NCI-H345 (cell line): Measurements from ENCODE around the gene SPSB1.

ENCODE experiments used
- DNase-seq: peaks from one replicate; lab custom pipeline; 2025; lab: John Stamatoyannopoulos, UW

Gene SPSB1

DNA sequence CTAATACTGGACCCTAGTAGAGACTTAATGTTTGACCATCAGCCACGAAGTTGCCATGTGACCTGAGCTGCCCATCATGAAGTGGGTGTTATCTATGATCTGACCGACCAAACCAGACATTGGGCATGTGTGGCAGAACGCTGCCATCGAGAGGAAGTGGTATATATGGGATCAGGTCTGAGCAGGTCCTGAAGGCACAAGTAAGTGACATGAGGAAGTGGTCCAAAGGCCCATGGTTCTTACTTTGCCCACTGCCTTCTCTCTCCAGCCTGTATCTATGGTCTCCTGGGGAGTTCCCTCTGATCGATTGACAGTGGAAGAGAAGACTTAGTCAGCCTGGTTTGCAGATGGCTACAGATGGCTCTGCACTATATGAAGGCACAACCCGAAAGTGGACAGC lies 7.9 kb downstream of the SPSB1 start:
- DNase-seq: no peak

- no peak for DNase-seq
Measured at GRCh38 chr1:9302745-9303524, 10.2 kb downstream of the SPSB1 start.

GRCh38 chr1:9303916-9304315 lies 11.2 kb downstream of the SPSB1 start:
- DNase-seq: no peak

DNA sequence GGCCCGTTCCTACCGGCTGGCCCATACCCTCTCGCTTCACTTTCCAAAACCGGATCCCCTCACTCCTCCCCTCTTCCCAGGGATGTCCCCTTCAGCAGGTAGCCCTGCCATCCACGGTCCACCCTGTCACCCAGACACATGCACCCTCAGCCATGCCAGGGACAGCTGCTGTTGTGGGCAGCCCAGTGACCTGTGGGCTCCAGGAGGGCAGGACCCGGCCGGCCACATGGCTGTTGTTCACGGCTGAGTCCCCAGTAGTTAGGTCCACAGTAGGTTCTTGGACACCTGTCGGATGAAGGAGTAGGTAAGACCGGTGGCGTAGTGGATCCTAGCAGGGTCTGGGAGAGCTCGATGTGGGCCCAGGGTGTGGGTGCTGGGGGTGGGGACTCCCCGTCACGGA lies 12.5 kb downstream of the SPSB1 start:
- no peak for DNase-seq

DNA sequence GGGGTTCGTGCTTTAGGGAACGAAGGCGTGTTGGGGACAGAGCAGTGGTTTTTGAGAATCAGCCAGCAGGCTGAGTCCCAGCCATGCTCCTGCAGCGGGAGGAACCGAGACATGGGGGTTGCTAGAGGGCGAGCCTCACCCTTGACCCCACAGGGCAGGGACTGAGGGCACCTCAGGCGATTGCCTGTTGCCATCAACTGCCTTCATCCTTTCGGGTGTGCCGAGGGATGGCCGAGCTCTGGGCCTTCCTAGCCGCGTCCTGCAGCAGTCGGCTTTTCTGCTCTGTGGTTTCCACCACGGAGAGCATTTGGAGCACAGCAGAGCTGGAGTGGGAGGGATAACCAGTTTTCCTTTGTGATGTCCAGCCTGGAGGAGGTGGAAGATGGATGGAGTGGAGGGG lies 13.3 kb downstream of the SPSB1 start:
- DNase-seq: no peak

GRCh38 chr1:9307303-9307702 lies 14.6 kb downstream of the SPSB1 start:
- no peak for DNase-seq

DNA sequence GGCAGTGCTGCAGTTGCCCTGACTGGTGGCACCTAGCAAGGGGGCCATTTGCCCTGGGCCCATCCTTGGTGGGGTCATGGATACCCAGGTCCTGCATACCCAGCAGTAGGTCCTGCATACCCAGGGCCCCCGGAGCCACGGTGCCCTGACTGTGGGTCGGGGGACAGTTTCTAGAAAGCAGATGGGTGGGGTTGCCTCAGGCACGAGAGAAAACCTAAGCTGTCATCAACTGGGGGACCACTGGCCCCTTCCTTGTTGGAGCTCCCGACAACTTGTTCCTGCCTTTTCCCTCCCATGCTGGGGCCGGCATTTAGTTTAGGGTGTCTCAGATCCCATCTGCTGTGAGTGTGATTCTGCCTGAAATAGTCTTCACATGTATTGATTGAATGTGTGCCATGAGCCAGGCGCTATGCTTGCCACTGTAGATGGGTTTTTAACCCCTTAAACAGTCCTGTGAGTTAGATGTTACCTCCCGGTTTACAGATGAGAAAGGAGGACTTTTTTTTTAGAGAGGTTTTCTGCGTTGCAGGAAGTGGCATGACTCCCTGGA lies 15.6 kb downstream of the SPSB1 start:
- DNase-seq: no peak

GRCh38 chr1:9309080-9309479 lies 16.4 kb downstream of the SPSB1 start:
- DNase-seq: no peak

- no peak for DNase-seq
Measured at GRCh38 chr1:9309991-9310390, 17.3 kb downstream of the SPSB1 start.

DNA sequence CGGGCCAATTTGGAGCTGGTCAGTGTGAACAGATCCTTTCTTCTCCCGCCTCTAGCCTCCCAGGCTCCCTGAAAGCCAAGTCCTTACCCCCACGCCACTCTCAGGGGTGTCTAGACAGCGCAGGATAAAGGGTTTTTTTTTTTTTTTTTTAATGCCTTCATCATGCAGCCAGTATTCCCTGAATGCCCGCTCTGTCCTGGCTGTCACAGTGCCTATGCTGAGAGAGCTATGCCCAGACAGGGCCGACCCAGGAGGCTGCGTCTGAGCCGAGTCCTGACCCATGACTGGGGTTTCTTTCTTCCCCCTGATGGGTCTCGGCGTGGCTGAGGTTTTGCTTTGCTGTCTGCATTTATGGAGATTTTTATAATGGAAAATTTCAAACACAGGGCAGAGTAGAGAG lies 18.3 kb downstream of the SPSB1 start:
- DNase-seq: no peak

DNA sequence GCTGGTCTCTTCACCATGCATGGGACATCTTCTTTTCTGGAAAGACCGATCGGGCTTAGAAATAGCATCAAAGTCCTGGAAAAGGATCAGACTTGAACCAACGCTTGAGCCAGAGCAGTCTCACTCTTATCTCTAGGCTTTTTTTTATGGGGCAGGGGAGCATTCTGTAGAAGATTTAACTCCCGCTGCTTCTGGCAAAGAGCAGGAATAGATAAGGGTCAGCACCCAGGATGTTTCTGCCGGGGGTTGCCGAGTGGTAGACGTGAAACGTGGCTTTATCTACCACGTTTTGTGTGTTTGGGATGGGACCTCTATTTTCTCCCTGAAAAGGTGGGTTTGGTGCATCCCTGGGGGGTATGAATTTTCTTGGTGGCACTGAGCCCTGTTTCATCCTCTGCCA lies 18.8 kb downstream of the SPSB1 start:
- no peak for DNase-seq

- no peak for DNase-seq
Measured at GRCh38 chr1:9312168-9312720, 19.6 kb downstream of the SPSB1 start.

DNA sequence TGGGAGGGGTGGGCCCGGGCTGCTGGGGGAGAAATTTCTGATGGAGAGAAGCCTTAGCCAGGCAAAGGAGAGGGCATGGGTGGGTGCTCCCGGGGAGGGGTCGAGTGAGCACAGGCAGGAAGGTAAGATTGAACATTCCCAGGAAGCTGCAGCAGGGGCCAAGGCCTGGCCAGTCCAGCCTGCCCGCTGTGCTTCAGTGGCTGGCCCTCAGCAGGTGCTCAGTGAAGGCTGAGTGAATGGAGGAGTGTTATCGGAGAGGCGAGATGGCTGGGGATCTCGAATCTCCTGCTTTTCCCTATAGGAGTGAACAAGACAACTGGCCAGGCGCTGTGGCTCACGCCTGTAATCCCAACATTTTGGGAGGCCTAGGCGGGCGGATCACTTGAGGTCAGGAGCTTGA lies 20.9 kb downstream of the SPSB1 start:
- DNase-seq: no peak

GRCh38 chr1:9314111-9314510 lies 21.4 kb downstream of the SPSB1 start:
- no peak for DNase-seq

DNA sequence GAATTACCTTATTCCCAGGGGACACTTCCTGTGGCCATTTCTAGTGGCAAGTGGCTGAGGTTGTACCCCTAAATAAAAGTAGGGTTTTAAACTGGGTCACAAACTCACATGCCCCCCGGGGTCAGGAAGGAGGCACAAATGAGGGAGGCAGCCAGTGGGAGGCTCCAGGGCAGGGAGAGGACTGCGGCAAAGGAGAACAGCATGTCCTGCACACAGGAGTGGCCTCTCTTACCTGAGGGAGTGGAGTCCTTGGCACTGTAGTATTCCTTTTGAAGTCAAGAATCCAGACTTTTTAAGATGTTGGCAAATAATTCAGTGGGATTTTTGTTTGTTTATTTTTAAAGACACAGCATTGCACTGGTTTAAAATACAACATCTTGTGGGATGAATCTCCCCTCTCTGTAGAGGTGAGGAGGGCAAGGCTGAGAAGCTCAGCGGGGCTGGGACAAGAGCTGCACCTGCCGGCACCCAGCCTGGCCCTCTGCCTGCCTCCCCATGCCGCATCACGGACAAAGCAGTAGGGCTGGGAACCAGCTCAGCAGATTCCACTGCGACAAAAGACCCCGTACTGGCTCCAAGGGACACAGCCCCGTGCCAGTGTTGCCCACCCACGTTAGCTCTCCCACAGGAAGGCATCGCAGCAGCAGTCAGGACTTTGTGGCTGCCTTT lies 22.2 kb downstream of the SPSB1 start:
- DNase-seq: no peak

- DNase-seq: no peak
Measured at GRCh38 chr1:9315411-9316079, 22.9 kb downstream of the SPSB1 start.

GRCh38 chr1:9316080-9316444 lies 23.4 kb downstream of the SPSB1 start:
- no peak for DNase-seq

DNA sequence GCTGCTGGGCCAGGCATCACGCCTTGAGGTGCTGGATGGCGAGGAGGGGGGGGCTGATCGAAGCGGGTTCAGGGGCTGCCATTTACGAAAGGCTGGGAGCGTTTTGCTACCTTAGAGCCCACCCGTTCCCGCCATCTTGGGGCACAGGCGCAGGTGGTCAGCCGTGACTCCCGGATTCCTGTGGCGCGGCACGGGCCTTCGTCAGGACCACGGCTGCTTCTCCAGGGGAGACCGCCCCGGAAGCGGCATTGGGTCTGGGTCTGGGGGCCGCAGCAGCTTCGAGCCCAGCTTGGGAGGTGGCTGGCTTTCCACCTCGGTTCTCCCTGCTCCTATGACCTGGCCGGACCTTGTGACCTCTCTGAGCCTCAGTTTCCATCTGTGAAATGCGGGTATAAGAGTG lies 23.8 kb downstream of the SPSB1 start:
- DNase-seq: no peak

DNA sequence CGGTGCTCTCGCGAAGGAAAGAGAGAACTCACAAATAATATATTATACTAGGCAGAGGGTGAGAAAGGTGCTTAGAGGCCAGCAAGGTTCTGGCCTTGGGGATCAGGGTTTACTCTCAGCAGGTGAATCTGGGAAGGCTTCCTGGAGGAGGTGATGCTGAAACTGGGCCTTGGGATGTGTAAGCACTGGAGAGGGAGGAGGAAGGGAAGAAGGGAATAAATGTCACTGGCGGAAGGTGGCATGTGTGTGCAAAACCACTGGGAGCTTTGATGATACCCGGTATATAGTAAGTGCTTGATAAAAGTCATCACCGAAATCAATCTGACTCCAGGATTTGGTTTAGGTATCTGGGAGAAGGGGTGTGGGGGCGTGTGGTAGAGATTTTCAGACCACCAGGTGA lies 24.4 kb downstream of the SPSB1 start:
- DNase-seq: no peak

DNA sequence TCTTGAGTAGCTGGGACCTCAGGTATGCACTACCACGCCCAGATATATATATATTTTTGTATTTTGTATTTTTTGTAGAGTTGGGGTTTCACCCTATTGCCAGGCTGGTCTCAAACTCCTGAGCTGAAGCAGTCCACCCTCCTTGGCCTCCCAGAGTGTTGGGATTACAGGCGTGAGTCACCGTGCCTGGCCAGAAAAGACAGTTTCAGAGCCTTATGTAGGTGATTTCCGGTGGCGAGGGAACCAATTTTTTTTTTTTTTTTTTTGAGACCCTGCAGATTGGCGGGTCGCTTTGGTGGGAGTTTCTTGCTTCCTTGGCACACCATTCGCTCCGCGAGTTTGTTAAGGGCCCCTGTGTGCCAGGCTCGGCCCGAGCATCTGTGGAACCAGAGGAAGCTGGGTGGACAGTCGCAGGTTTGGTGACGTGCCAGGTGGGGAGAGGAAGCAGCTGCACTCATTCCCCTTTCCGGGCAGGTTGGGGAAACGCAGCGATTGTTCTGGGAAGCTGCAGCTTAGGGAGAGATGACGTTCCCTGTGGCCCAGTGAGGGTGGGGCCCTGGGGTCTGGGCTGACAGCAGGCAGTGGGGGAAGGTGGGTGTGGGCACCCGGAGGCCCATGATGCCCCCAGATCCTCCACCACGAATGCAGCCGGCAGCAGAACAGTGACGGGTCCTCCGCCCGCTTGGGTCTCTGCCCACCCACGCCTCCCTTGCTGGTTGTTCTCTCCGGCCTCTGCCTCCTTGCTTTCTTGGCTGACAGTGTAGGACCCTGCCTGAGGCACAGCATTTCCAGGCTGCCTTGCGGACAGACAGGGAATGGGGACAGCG lies 25.1 kb downstream of the SPSB1 start:
- no peak for DNase-seq

DNA sequence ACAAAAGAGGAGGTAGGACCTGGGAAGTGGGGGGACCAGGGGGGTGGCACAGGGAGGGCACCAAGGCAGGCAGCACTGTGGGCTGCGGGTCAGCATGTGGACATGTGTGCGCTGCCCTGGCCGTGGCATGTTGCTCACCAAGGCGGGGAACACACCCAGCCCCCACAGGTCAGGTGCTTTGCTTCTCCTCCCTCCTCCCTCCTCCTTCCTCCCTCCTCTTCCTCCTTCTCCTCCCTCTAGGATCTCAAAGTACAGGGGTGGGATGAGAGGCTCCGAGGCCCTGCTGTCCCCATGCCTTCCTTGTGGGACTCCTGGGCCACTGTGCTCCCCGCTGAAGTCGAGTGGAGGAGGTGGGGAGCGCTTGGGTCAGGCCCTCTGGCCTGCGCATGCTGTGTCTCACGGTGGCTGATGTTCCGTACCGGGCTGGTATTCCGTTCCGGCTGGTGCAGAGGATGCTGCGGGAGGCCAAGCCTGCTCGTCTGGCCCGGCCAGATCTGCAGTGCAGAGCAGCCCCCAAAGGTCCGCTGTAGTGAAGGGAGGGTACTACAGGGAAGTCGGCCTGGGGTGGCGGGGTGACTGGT lies 26.6 kb downstream of the SPSB1 start:
- no peak for DNase-seq
